ENCODE data around the gene CNN2. TPM values are rescaled to one million over a fixed set of nuclear protein-coding genes. Genes with fewer than 3 reads are reported as not detected.

Gene CNN2
- total RNA-seq, 1 donor from 2014 or later: 189 TPM

GRCh38 chr19:1052349-1052975 lies 26.1 kb downstream of the CNN2 start:
- TF ChIP-seq CTCF (IDR thresholded peaks at IDR 0.05; ENCODE audit: insufficient read depth, low read length, severe bottlenecking): no peak
- peaks cover 11% of the 10 kb centered on the region for H3K36me3 ChIP-seq (ENCODE audit: control insufficient read depth, insufficient read depth, low read length)
- FAIRE-seq: no peak

GRCh38 chr19:1053176-1054101 lies 27.0 kb downstream of the CNN2 start:
- no peak for FAIRE-seq
- Histone ChIP-seq H3K36me3 (ENCODE audit: control insufficient read depth, insufficient read depth, low read length) (peaks cover 11% of the 10 kb centered on the region), H3K4me3 (ENCODE audit: low read depth, low read length) (no peak overlapping the region), H3K27me3 (ENCODE audit: control insufficient read depth, insufficient read depth, low read length) (no peaks in the 10 kb centered on the region)
- TF ChIP-seq CTCF (IDR thresholded peaks at IDR 0.05; ENCODE audit: insufficient read depth, low read length, severe bottlenecking): no peak
- no peak for DNase-seq (ENCODE audit: low read depth)

More at GRCh38 chr19:1052349-1052975, 26.1 kb downstream of the CNN2 start:
- no peak overlapping the region for H3K4me3 ChIP-seq (ENCODE audit: low read depth, low read length)
- DNase-seq (ENCODE audit: low read depth): no peak
- H3K27me3 ChIP-seq (ENCODE audit: control insufficient read depth, insufficient read depth, low read length): no peaks in the 10 kb centered on the region

- Histone ChIP-seq H3K27me3 (ENCODE audit: control insufficient read depth, insufficient read depth, low read length) (no peaks in the 10 kb centered on the region), H3K4me3 (ENCODE audit: low read depth, low read length) (no peak overlapping the region), H3K36me3 (ENCODE audit: control insufficient read depth, insufficient read depth, low read length) (peaks cover 13% of the 10 kb centered on the region)
- TF ChIP-seq CTCF (IDR thresholded peaks at IDR 0.05; ENCODE audit: insufficient read depth, low read length, severe bottlenecking): no peak
- no peak for FAIRE-seq
- DNase-seq (ENCODE audit: low read depth): no peak
Observed at GRCh38 chr19:1054102-1055027, 28.0 kb downstream of the CNN2 start.

GRCh38 chr19:1055028-1055425 lies 28.6 kb downstream of the CNN2 start:
- no peak for DNase-seq (ENCODE audit: low read depth)
- Histone ChIP-seq H3K4me3 (ENCODE audit: low read depth, low read length) (no peak overlapping the region), H3K27me3 (ENCODE audit: control insufficient read depth, insufficient read depth, low read length) (no peaks in the 10 kb centered on the region), H3K36me3 (ENCODE audit: control insufficient read depth, insufficient read depth, low read length) (peaks cover 13% of the 10 kb centered on the region)
- no peak for FAIRE-seq
- no peak for TF ChIP-seq CTCF (IDR thresholded peaks at IDR 0.05; ENCODE audit: insufficient read depth, low read length, severe bottlenecking)

GRCh38 chr19:1055886-1056620 lies 29.6 kb downstream of the CNN2 start:
- FAIRE-seq (no peak), DNase-seq (ENCODE audit: low read depth) (no peak)
- H3K27me3 ChIP-seq (ENCODE audit: control insufficient read depth, insufficient read depth, low read length): no peaks in the 10 kb centered on the region
- peaks cover 13% of the 10 kb centered on the region for H3K36me3 ChIP-seq (ENCODE audit: control insufficient read depth, insufficient read depth, low read length)
- TF ChIP-seq CTCF (IDR thresholded peaks at IDR 0.05; ENCODE audit: insufficient read depth, low read length, severe bottlenecking): no peak
- H3K4me3 ChIP-seq (ENCODE audit: low read depth, low read length): no peak overlapping the region

All from bronchial epithelial cell (primary cell).